ENCODE measurements around the gene CHD1L. TPM values are rescaled to one million over a fixed set of nuclear protein-coding genes. Genes with fewer than 3 reads are reported as not detected.
A peak's percentile ranks its signal among the peaks of the same experiment; 100 is the strongest.

The CHD1L gene
- total and polyA plus RNA-seq, 2 of the 13 experiments (the other 11 are each of a cell fraction or from before 2014, with no cell fraction given): 74.3 to 111 TPM

DNA sequence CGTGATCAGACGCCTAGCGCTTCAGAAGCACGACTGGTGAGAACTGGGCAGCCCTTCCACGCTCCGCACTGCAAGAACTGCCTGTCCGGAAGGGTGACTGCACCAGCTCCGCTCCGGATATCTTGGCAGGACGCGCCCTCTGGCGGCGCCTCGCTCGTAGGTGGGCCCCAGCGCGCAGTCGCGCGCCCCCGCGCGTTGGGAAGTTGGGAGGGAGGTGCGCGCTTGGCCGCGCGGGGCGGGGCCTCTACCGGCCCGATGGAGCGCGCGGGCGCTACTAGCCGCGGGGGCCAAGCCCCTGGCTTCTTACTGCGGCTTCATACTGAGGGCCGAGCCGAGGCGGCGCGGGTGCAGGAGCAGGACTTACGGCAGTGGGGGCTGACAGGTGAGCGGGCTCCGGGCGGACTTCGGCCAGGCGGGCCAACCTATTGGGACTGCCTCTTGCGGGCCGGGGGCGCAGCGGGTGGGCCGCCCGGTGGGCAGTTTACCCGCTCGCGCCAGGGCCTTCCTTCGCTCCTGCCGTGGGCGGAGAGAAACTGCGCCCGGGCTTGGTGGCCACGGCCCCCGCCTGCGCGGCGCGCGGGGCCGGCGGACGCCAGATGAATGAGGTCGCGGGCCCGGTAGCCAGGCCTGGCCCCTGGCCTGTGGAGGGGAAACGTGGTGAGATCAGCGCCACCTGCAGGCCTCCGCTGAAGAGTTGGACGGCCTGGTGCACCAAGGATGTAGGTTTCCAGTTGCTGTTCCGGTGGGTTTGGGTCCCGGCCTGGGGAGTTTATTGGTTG lies at the start of gene CHD1L (continued):
- TF ChIP-seq ZNF703 (CRISPR knock-in tag; IDR thresholded peaks at IDR 0.05; ENCODE audit: borderline replicate concordance) (no peak), CENPBD1 (CRISPR knock-in tag; IDR thresholded peaks at IDR 0.05; ENCODE audit: borderline replicate concordance, low read depth) (no peak), ZNF383 (CRISPR knock-in tag; IDR thresholded peaks at IDR 0.05; ENCODE audit: borderline replicate concordance) (no peak), SCMH1 (CRISPR knock-in tag; IDR thresholded peaks at IDR 0.05; ENCODE audit: borderline replicate concordance) (no peak), AKAP8 (CRISPR knock-in tag; IDR thresholded peaks at IDR 0.05) (no peak), KLF16 (CRISPR knock-in tag; IDR thresholded peaks at IDR 0.05) (peak in 1 of 2 experiments; percentile 74; a peak in 2 of 4 replicates), ZNF160 (CRISPR knock-in tag; IDR thresholded peaks at IDR 0.05) (no peak), ZNF414 (CRISPR knock-in tag; IDR thresholded peaks at IDR 0.05) (no peak), RORA (CRISPR knock-in tag; IDR thresholded peaks at IDR 0.05) (no peak), HNF4A (CRISPR knock-in tag; IDR thresholded peaks at IDR 0.05) (no peak; the same call in 1 of the 2 replicates), REST (IDR thresholded peaks at IDR 0.05; ENCODE audit: borderline replicate concordance in 1 of 2, low read depth in 1 of 2, low read length in 2 of 2) (no peak; a peak in 1 of 4 replicates), SOX13 (IDR thresholded peaks at IDR 0.05) (no peak), SOX13 (CRISPR knock-in tag; conservative IDR thresholded peaks at IDR 0.05 in 1 of 2, IDR thresholded peaks at IDR 0.05 in 1 of 2) (peak in 1 of 2 experiments; percentile 73; a peak in 2 of 4 replicates)
- TF ChIP-seq, protein P1, sequence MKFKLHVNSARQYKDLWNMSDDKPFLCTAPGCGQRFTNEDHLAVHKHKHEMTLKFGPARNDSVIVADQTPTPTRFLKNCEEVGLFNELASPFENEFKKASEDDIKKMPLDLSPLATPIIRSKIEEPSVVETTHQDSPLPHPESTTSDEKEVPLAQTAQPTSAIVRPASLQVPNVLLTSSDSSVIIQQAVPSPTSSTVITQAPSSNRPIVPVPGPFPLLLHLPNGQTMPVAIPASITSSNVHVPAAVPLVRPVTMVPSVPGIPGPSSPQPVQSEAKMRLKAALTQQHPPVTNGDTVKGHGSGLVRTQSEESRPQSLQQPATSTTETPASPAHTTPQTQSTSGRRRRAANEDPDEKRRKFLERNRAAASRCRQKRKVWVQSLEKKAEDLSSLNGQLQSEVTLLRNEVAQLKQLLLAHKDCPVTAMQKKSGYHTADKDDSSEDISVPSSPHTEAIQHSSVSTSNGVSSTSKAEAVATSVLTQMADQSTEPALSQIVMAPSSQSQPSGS (CRISPR knock-in tag; IDR thresholded peaks at IDR 0.05): peak; percentile 80
- TF ChIP-seq, protein P2, sequence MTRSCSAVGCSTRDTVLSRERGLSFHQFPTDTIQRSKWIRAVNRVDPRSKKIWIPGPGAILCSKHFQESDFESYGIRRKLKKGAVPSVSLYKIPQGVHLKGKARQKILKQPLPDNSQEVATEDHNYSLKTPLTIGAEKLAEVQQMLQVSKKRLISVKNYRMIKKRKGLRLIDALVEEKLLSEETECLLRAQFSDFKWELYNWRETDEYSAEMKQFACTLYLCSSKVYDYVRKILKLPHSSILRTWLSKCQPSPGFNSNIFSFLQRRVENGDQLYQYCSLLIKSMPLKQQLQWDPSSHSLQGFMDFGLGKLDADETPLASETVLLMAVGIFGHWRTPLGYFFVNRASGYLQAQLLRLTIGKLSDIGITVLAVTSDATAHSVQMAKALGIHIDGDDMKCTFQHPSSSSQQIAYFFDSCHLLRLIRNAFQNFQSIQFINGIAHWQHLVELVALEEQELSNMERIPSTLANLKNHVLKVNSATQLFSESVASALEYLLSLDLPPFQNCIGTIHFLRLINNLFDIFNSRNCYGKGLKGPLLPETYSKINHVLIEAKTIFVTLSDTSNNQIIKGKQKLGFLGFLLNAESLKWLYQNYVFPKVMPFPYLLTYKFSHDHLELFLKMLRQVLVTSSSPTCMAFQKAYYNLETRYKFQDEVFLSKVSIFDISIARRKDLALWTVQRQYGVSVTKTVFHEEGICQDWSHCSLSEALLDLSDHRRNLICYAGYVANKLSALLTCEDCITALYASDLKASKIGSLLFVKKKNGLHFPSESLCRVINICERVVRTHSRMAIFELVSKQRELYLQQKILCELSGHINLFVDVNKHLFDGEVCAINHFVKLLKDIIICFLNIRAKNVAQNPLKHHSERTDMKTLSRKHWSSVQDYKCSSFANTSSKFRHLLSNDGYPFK (CRISPR knock-in tag; IDR thresholded peaks at IDR 0.05; ENCODE audit: borderline replicate concordance): no peak
- TF ChIP-seq, protein P3, sequence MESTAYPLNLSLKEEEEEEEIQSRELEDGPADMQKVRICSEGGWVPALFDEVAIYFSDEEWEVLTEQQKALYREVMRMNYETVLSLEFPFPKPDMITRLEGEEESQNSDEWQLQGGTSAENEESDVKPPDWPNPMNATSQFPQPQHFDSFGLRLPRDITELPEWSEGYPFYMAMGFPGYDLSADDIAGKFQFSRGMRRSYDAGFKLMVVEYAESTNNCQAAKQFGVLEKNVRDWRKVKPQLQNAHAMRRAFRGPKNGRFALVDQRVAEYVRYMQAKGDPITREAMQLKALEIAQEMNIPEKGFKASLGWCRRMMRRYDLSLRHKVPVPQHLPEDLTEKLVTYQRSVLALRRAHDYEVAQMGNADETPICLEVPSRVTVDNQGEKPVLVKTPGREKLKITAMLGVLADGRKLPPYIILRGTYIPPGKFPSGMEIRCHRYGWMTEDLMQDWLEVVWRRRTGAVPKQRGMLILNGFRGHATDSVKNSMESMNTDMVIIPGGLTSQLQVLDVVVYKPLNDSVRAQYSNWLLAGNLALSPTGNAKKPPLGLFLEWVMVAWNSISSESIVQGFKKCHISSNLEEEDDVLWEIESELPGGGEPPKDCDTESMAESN (CRISPR knock-in tag; conservative IDR thresholded peaks at IDR 0.05): peak; percentile 72; the same call in 1 of the 2 replicates
